GM21825 (cell line): Measurements from ENCODE around the gene TDP2.
A peak's percentile ranks its signal among the peaks of the same experiment; 100 is the strongest.
"Not testable (repeated sequence)": the region's sequence is repeated elsewhere in the genome, so short reads cannot be mapped to it uniquely, and the experiment has no call there.

Source experiments
- ATAC-seq: cut with Tn5 transposase; IDR thresholded peaks from one replicate; pipeline ENCODE4 v1.9.1; 2021; ENCODE audit warnings: mild to moderate bottlenecking, moderate library complexity; ENCODE audit not compliant: unreplicated experiment

Gene TDP2

GRCh38 chr6:24683297-24684296 lies 16.9 kb upstream of the TDP2 start:
- ATAC-seq, result no peak

GRCh38 chr6:24680582-24680981 lies 13.9 kb upstream of the TDP2 start:
- no peak for ATAC-seq

- not testable (repeated sequence) for ATAC-seq
Measured at GRCh38 chr6:24678792-24679352, 12.2 kb upstream of the TDP2 start.

- ATAC-seq, result no peak
Measured at GRCh38 chr6:24673625-24674024, 6.9 kb upstream of the TDP2 start.

- ATAC-seq, result no peak
Measured at GRCh38 chr6:24672620-24673182, 6.0 kb upstream of the TDP2 start.

- not testable (repeated sequence) for ATAC-seq
Measured at GRCh38 chr6:24671077-24671476, 4.4 kb upstream of the TDP2 start.

GRCh38 chr6:24670492-24670891 lies 3.8 kb upstream of the TDP2 start:
- ATAC-seq, result not testable (repeated sequence)

- ATAC-seq, result no peak
Measured at GRCh38 chr6:24668997-24669361, 2.3 kb upstream of the TDP2 start.

- ATAC-seq, result not testable (repeated sequence)
Measured at GRCh38 chr6:24668066-24668996, 1.6 kb upstream of the TDP2 start.

- peak; percentile 5 for ATAC-seq
Measured at GRCh38 chr6:24667378-24667803, 692 bp upstream of the TDP2 start.

- peak; percentile 30 for ATAC-seq
Measured at GRCh38 chr6:24666097-24666640, 530 bp downstream of the TDP2 start.

GRCh38 chr6:24664046-24664987 lies 2.4 kb downstream of the TDP2 start:
- ATAC-seq, result no peak

- ATAC-seq, result no peak
Measured at GRCh38 chr6:24663189-24663588, 3.5 kb downstream of the TDP2 start.

- no peak for ATAC-seq
Measured at GRCh38 chr6:24662236-24662635, 4.5 kb downstream of the TDP2 start.

- ATAC-seq, result not testable (repeated sequence)
Measured at GRCh38 chr6:24661759-24662158, 4.9 kb downstream of the TDP2 start.

GRCh38 chr6:24660105-24660504 lies 6.6 kb downstream of the TDP2 start:
- ATAC-seq, result no peak

- no peak for ATAC-seq
Measured at GRCh38 chr6:24659561-24659960, 7.1 kb downstream of the TDP2 start.

- ATAC-seq, result no peak
Measured at GRCh38 chr6:24658573-24659560, 7.8 kb downstream of the TDP2 start.
